Stimulated activated CD4-positive, alpha-beta T cell treated with anti-CD3 and anti-CD28 coated beads, TNF-alpha, amount 100 ng/mL, for 4 hours (primary cell): ENCODE results near the gene TMEM132D.
"Not testable (repeated sequence)": the region's sequence is repeated elsewhere in the genome, so short reads cannot be mapped to it uniquely, and the experiment has no call there.

Source experiments
- DNase-seq, 3 experiments: peaks; one replicate each; pipeline ENCODE4 v3.0.0-alpha.2; 2020; ENCODE audit warnings: low read depth in 3 of 3

TMEM132D gene

DNA sequence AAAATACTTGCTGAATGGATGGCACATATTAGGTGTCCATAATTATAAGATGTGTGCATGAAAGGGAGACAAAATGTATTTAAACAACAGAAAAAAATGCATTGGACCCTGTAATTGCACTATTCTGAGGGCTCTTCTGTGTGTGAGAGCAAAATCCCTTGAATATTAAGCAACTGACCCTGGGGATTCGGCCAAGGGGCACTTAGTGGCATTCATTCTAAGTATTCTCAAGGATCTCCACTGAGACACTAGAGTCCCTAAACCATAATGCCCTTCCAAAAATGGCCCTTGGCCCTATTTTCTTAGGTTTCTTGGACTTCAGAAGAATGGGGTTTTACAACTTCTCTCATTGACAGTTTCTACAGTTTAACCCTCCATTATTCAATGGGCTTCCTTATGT lies 662.0 kb downstream of the TMEM132D start:
- no peak for DNase-seq

DNA sequence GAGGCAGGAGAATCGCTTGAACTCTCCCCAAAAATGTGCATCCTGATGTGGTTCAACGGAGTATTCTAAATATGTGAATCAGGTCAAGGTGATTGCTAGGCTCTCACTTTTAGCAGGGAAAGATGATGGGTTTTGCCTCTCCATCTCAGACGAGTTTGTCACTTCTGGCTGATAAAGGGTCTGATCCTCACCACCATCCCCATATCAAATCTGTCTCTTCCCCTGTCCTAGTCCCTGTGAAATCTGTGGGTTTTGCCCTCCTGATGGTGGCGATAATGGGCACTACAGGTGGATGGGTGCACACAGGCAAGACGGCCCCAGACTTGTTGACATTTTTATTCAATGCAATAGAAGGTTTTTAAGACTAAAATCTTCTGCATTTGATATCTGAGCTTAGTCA lies 665.9 kb downstream of the TMEM132D start:
- DNase-seq, result no peak

DNA sequence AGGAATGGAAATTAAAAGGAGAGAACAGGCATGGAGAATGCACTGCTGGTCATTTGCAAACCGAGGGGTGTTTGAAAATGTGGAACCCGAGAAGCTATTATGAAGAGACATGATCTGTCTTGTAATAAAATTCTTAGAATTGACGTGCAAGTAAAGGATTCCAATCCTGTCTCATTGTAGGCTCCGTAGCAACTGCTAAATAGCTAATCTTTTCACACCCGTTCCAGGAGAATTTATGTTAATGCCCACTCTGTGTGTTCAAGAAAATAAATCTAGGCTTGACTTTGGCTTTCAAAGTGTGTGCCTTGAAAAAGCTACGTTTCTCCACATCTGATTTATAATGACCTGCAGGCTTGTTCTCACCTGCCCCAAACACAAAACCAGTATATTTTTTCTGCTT lies 669.6 kb downstream of the TMEM132D start:
- DNase-seq, result no peak

DNA sequence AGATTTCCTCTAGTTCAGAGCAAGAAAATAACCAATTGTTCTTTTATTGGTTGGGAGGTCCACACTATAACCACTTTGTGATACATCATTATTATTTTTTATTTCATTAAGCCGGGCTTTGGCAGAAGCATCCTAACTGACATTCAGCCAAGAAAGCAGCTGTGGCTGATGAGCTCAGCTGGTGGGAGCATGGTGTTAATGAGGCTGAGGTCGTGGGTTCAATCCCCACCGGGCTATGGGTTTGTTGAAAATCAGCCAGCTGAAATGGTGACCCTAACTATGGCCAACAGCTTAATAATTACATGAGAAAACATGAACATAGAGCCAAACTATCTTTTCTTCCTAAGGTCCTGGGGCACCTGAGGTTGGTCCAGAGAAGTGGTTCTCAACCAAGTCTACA lies 672.3 kb downstream of the TMEM132D start:
- DNase-seq, result no peak

DNA sequence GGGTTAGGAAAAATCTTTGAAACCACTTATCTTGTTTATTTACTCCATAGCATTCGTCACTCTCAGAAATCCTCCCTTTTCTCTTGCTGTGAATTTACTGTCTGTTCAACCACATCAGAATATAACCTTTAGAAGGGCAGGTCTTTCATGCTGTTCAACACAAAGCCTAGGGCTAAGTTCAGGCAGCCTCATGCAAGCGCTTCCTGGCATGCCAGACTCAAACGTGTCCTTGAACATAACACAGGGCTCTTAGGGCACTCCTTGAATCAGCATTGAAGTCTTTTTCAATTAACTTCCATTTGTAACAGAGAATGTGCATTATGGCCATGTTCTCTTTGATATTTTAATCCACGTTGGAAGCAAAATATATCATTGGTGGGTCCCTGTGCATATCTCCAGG lies 672.8 kb downstream of the TMEM132D start:
- no peak for DNase-seq

DNA sequence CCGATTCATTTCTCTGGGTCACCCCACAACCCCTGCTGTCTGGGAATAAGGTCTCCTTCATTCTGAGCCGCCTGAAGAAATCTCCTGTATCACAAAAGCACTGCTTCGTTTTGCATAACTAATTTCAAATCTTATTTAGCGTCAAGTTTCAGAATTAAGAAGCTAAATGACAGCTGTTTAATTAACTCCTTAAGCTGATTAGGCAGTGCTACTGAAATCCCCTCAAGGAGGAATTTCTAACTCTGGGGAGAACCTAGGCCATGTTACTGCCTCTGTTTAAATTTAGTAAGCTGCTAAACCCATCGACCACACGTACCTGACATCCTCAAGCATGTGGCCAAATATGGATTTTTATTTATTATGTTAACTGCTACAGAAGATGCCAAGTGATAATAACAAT lies 677.0 kb downstream of the TMEM132D start:
- DNase-seq, result no peak

DNA sequence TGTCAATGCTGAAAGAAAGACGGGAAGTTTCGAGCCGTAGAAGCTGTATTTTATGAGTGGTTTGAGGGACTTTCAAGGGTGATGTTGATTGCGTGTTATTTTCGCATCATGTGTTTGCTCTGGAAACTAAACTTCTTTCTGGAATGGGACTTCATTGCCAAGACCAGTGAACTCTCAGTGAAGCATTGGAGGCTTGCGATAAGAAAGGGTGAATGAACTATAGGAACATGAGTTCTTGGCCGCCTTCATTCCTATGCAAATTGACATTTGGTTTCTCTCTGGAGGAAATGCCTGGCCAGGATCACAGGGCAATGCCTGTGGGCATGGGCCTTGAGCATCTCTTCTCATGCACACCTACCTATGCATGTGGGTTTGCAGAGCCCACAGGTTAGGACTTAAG lies 677.8 kb downstream of the TMEM132D start:
- no peak for DNase-seq

DNA sequence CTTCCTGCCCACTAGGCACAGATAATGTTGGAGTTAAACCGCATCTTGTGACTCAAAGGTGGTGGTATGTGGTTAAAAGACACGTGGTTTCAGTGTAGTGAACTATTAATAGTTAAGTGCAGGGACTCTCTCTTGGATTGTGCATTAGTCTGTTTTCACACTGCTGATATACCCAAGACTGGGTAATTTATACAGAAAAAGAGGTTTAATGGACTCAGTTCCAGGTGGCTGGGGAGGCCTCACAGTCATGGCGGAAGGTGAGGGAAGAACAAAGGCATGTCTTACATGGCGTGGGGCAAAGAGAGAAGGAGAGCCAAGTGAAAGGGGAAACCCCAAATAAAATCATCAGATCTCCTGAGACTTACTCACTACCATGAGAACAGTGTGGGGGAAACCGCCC lies 688.3 kb downstream of the TMEM132D start:
- DNase-seq, result no peak

DNA sequence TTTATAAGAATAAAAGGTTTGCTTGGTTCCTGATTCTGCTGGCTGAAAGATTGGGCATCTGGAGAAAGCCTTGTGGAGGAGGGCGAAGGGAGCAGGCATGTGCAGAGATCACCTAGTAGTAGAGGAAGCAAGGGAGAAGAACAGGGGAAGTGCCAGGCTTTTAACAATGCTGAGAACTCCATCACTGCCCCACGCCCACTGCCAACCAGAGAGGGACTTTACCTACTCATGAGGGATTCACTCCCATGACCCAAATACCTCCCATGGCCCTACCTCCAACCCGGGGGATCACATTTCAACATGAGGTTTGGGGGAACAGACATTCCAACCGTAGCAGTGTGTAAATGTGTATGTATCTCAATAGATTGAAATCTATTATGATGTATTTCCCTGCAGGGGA lies 690.3 kb downstream of the TMEM132D start:
- no peak for DNase-seq

DNA sequence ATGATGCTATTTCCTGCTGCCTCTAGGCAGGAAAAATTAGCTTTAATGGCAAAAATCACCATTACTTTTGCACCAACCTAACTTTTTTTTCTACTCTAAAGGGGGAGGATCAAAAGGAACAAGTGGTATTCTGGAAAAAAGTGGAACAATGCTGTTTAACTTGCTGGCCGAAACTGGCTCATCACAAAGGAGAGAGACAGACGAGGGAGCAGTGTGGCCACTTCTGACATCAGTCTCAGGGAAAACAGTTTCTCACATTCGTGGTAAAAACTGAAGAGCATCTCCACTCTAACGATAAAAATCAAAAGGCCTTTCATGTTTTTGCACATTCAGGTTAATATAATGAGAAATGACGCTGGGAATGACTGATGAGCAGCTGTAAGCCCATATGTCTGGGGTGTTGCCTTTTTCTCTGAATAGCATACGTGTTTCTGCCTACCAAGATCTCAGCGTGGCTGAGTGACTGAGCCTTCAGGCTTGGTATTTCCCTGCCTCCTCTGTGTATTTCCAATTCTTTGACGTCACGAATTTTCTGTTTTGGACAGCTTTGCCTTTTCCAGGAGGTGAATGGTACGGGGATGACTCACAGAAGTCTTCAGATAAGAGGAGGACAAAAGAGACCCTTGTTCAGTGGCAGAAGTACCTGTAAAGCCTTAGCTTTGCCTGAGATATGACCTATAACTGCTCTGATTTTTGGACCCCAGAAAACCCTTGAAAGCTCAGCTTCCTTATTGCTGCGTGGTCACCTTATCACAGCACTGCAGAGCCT lies 691.8 kb downstream of the TMEM132D start:
- DNase-seq, result no peak

DNA sequence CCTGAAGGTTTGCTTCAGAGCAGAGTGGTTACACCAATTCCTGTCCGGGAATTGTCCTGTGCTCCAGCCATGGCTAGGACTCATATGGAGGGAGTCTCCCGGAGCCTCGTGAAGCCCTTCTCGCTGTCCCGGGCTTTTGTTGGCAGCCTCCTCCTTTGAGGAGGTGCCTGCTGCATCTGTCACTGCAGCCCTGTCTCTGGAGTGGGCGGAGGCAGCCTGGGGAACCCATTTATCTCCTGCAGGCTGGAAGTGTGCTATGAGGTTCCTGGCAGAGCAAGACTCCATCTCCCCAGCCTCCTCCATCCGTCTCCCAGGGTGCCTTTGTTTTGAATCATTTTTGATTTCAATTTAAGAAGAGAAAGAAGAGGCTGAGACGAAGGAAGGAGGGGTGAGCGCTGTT lies 695.3 kb downstream of the TMEM132D start:
- no peak for DNase-seq

DNA sequence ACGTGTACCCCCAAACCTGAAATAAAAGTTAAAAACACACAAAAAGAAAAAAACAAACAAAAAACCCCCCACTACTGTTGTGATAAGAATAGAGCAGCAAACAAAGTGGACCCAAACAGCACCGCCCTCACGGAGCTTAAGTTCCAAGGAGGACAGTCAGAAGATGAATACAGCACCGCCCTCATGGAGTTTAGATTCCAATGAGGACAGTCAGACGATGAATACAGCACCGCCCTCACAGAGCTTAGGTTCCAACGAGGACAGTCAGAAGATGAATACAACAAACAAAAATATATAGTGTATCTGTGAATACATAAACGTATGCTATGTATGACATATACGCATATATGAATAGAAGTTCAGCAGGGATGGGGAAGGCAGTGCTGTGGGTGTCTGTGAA lies 696.7 kb downstream of the TMEM132D start:
- no peak for DNase-seq

DNA sequence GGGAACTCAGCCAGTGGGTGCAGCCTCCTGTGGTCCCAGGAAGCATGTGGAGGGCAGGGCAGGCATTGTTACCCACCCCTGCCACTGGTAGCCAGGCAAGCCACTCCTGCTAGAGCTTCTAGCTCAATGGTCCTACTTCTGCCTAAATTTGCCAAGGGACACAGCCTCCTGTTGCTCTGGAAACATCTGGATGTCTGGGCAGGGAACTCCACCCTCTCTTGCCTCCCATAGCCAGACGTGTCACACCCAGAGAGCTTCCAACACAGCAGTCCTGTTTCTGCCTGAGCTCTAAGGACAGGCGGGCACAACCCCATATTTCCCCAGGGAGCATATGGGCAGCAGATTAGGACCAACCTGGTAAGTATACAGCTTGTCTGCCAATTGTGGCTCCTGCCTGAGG lies 700.4 kb downstream of the TMEM132D start:
- DNase-seq, result no peak

DNA sequence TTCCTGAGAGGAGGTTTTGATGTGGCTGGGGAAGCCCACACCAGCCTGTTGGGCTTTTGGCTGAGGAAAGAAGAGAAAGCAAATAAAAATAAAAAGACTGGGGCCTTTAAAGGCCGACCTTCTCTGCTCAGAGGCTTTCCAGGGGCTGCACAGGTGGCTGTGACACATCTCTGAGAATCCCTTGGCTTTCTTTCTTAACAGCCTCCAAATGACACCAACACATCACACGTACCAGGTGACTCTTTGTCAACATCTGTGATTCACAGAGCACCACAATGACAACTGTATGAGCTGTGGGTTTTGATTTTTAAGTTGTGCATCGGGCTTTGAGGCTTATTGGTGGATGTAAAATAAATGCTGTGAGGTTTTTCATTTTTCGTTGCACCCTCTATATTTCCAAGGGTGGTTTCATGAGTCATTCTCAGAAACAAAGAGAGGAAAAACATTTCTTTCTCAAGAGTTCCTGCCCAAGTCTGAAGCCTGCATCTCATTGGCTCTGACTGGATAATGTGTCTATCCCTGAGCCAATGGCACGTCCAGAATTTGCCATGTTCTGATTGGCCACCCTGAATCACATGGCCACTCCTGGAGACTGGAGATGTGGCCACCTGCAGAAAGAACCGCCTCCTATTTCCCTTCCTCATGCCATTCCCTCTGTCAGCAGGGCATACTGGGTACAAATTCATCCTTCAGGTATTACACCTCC lies 701.6 kb downstream of the TMEM132D start:
- no peak for DNase-seq

DNA sequence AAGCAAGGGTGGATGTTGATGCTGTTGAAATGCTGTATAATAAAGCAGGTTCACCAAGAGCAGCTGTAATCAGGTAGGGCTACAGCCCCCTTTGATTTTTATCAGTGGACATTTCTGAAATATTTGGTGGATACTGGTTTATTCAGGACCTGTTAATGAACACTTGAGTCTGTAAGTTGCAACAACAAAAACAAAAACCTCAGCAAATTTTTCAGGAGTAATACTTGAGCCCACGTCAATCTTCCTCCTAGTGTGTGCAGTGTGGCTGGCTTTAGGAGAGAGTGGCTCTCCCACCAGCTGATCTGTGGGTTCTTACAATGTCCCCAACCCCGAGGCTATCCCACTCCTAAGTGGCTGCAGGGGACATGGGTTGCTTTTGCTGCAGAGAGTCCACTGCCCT lies 702.8 kb downstream of the TMEM132D start:
- DNase-seq, result no peak

DNA sequence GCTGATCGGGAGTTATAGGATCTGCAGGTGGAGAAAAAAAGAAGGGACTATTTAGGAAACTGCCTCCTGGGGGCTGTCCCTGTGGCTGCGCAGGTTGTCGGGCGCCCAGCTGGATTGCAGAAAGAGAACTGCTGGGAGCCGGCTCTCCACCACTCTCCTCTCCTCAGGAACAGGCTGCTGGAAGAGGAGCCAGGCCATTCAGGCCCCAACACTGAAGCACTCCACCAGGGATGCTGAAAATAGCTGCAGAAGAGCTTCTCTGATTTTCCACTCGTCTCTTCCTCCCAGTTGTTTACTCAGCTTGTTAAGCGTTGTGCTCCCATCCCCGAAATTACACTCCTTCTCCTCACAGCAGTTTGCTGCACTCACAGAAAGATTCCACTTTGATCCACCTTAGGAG lies 703.2 kb downstream of the TMEM132D start:
- DNase-seq, result no peak

DNA sequence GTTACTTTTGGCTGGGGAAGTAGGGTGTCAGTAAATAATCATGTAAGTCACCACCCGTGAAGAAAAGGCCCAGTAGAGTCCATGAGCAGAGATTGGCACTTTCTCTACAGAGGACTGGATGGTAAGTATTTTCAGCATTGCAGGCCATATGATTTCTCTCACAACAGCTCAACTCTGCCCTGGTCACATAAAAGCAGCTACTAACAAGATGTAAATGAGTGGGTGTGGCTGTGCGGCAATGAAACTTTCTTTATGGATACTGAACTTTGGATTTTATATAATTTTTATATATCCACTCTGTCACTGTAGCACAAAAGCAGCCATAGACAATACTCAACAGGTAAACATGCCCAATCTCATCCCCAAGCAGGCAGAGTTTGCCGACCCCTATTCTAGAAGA lies 706.9 kb downstream of the TMEM132D start:
- DNase-seq, result no peak

DNA sequence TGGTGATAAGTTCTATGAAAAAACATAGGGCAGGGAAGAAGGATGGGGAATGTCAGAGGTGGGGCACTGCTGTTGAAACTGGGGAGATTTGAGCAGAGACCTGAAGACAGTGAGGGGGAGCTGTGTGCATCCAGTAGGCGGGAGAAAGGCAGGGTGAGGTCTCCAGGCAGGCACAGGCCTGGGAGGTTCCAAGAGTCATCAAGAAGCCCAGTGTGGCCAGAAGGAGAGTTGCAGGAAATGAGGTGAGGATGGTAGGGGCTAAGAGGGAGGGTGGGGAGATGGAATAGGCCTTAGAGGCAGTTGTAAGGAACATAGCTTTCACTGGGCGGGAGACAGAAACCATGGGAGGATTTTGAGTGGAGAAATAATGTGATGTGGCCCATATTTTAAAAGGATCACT lies 708.7 kb downstream of the TMEM132D start:
- no peak for DNase-seq

DNA sequence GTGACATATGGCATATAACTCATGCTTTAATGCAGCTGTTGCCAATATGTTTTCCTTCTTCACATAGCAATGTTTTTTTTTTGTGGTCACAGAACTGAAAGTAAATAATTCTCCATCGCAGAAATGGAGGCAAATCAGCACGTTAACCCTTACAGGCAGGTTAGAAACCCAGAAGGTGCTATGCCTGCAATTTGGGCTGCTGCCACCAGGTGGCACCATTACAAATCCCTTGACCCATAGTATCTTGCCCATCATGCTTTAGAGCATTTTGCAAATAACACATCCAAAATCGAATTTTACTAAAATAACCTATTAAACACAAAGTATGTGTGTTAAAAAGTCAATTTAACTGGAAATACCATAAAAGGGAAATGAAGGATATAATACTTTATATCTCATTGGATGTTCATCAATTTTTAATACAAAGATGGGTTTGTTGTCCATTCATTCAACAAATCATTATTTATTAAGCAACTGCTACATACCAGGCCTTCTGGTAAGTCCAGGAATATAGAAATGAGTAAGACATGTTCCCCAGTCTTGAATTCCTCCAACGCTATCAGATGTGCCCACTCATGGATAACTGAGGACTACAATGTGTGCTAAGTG lies 710.5 kb downstream of the TMEM132D start:
- no peak for DNase-seq

DNA sequence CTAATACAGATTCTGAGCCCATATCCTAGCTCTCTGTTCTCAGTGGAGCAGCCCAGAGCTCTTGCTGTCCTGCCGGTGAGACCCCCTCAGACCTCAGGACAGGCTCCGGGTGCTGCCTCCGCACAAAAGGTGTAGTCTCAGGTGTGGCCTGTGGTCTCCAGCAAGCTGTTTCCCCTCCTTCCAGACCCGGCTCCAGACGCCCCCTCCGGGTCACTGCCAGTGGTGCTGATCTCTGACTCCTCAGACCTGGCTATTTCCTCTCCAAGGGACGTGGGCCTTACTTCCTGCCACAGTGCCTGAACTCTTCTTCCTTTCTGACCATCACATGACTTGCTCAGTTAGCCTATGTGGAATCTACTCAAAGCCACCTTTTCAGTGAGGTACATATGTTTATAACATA lies 713.0 kb downstream of the TMEM132D start:
- DNase-seq, result no peak

DNA sequence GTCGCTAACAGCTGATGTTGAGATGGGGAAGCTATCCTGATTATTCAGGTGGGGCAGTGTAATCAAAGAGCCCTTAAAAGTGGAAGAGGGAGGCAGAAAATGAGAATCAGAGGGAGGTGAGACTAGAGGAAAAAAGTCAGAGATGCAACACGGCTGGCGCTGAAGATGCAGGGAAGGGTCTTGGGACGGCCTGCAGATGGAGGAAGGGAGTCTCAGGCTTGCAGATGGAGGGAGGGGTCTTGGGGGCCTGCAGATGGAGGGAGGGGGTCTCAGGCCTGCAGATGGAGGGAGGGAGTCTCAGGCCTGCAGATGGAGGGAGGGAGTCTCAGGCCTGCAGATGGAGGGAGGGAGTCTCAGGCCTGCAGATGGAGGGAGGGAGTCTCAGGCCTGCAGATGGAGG lies 713.9 kb downstream of the TMEM132D start:
- DNase-seq, result not testable (repeated sequence)

DNA sequence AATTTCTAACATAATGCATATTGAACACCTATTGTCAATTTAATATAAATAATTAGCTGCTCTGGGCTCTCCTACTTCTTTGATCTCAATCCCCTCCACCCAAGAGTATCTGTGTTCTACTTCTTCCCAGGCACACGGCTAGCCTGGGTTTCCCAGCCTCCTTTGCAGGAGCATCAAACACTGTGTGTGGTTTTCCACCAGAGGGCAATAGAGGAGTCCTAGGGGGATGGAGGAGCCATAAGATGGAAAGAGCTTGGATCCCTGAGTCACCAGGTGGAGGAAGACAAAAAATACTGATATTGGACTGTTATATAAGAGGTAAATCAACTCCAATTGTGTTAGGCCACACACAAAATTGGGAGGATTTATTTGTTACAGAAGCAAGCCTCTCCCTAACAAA lies 716.9 kb downstream of the TMEM132D start:
- DNase-seq, result no peak

DNA sequence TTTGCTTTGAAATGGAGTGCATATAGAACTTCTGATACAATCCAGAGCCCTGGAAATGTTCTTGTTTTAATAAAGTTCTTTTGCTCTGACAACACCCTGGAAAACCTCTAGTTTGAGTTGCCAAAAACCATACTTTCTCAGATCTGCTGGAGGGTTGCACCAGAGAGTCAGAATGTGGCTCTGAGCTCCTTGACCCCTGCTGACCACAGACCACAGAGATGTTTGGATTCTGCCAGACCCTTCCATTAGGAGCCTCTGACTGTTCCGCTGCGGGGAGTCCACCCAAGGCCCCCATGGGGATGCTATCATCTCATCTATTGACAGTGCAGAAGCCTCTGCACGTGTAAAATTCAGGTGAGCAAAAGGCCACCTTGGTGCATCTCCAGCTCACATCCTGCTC lies 718.0 kb downstream of the TMEM132D start:
- no peak for DNase-seq
